KG1 (cell line): ENCODE measurements around the gene TWIST2.

Experiments used
- DNase-seq: peaks from one replicate; lab custom pipeline; 2025; lab: John Stamatoyannopoulos, UW

TWIST2 gene

DNA sequence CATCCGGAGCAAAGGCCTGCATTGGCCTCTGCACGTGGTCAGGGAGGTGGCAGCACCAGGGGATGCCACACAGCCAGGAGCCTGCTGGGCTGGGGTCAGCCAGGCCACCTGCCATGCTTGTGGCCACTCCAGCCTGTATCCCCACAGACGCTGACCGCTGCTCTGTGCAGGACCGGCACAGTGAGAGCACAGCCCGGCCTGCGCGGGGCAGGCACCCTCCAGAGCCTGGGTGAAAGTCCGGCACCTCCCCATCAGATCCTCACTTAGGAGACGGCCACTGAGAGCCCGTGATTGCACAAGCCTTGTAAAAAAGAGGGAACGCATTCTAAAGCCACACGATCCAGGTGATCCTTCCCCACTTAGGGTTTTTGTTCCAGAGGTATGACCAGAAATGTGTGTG, 42.2 kb downstream of the TWIST2 start:
- no peak for DNase-seq

DNA sequence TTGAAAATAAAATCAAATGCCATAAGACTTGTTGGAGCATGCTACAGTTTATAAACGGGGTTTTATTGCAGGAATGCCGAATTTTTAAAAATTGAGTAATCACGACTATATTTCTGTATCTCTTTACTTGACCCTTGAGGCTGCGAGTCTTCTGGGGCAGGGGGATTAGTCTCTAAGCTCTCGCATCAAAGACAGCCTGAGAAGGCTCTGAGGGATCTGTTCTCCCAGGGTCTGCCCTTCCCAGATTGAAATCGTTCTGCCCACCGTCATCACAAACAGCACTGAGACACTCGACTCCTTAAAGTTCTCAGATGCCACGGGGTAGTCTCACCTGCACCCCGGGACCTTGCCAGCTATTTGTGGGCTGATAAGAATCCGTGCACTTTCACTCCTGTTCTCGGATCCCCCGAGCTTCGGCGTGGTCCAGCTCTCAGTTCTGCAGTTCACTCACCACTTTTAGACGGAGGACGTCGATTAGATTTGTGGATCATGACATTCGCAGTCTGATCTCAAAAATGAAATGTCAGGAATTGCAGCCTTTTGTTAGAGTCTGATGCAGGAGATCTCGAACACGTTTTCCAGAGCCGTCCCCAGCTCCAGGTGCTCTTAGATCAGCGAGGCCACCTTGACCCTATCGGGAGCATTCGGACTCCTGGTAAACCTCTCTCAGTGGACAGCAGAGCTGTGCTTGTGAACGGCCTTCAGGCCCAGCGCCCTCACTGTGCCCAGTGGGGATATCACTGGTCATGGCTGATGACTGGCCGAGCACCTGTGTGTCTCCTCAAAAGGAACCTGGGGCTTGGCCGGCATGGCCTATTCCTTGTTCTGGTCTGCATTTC, 43.0 kb downstream of the TWIST2 start:
- no peak for DNase-seq

DNA sequence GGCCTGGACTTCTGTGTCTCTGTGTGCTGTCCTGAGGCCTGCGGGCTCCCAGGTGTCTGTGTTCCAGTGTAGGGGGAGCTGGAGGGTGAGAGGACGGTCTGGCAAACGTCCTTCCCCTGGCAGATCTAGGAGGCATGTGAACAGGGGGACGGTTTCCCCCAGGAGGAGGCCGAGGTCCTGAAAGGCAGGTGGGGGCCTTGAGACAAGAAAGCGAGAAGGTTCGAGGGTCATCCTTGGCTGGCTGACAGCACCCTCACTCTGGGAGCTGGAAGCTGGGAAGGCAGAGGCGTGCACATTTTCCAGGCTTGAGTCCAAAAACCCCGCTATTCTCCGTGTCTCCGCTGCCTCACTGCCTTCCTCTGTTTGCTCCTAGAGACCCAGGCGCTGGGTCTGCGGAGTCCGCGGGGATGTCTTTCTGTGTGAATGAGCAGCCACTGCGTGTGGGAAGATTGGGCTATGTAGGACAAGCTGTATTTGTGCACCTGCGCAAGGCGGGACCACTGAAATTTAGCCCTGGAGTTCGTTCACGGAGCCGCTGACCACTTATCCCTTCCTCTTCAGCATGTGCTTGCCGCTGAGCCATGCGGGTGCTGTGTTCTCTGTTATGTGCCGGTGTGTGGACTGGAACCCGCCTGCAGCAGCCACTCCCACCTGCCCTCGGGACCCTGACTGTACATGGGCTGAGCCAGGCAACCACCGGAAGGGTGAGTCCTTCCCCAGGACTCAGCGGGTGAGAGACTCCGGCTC, 43.7 kb downstream of the TWIST2 start:
- DNase-seq, result no peak

DNA sequence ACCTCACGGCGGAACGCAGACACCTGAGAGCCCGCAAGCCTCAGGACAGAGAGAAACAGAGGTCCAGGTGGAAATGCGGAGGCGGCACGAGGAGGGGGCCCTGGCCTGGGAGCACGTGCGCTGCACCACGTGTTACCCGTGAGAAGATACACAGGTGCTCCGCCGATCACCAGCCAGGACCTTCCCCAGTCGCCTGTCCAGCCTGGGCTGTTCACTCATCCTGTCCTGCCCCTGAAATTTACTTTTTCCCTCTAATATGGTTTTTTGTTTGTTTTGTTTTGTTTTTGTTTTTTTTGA, 44.3 kb downstream of the TWIST2 start:
- DNase-seq, result no peak

DNA sequence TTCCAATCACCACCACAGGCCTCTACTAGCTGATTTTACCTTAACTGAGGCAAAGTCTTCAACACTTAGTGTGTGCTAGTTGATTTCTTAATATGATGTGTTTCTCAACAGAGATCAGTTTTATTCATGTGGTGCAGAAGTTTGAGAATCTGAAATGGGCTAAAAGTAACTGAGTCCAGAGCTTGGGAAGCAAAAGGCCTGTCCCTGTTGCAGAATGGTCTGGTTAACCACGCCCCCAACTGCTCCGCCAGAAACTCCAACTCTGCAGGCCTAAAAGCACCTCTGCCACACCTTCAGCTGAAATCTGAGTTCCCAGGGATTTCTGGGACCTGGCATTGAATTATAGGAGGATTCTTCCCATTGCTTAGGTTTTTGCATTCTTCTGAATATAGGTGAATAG, 44.9 kb downstream of the TWIST2 start:
- DNase-seq, result no peak

DNA sequence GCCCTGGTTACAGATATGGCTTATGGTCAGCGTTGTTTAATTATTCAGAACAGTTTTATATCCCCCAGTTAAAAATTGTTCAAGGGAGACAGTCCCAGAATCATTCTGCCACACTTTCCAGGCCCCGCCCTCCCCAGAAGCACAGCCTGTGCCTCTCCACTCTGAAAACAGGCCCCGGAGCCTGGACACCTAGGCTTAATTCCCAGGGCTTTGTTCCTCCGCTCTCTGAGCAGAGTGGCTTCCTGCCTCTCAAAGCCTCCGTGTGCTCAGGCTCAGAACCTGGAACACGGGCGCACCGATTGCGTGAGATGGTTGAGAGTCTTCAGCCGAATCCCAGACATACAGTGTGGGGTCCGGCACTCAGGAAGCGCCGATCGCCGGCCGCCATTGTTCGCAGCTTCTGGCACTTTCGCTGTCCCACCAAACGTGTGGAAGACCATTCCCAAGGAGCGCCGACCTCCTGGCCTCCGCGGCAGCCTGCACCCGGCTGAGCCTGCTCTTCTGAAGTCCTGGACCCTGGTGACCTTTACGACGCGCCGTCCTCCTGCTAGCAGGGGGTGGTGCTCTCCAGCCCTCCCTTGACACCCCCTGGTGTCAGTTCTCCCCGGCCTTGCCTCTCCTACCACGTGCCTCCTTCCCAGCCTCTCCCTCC, 45.6 kb downstream of the TWIST2 start:
- DNase-seq, result no peak

DNA sequence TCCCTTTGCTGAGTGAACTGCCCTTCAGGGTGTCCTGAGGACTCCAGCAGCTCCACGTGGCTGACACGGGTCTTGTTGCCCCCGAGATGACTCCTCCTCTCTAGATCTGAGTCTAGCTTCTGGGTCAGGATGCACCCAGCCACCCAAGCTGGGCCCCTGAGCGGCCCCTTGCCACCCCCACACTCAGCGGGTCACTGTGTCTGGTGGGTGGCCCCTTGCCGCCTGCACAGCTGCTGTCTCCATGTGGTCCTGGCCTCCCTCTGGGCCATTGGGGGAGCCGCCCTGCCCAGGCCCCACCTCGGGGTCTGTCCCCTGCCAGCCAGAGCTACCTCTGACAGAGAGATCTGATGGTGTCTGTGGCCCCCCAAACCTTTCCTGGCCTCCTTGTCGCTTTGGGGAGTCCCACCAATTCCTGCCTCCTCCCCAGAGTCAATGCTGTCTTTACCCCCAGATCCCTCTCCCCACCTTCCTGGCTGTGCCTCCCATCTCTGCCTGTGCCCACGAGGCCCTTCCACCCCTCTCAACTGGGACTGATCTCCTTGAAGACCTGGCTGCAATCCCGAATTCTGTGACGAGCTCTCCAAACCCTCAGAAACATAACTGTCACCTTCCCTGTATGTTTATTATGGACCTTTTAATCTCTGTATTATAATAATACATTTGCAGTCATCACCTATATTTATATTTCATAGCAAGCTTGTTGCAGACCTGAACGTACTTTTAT, 46.5 kb downstream of the TWIST2 start:
- DNase-seq, result no peak

DNA sequence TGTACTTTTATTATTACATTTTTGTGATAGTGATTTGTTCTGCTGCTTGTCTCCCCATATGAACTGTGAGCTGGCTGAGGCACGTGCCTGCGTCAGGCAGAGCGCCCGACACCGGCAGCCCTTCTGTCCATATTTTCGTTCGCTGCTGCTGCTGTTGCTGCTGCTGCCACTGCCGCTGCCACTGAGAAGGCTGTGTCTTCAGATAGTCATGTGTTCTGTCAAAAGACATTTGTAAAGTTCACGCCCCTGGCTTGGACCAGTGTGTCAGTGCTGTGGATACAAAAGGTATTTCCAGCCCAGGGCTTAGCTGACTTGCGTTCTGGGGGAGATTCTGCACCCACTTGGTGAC, 47.0 kb downstream of the TWIST2 start:
- DNase-seq, result no peak

DNA sequence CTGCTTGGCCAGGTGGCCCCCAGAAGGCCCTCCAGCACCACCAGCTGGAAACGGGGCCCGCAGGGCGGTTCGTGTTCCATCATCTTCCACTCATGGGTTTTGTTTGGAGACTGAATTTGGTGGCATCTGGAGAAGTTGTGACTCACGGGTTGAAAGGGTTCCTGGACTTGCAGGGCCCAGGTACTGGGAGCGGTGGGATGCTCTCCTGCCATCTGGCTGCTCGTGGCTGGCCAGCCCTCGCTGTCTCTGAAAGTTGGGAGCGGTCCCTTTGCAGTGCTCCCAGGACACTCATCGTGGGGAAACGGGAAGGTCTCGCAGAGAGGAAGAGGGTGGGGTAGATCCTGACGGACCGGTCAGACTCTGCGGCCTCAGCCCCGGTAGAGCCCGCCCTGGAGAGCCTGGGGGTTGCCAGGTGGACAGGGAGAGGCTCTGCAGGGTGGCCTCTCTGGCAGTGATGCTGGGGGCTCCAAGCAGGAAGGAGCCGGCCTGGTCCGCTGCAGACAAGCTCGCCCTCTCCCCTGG, 47.5 kb downstream of the TWIST2 start:
- no peak for DNase-seq

DNA sequence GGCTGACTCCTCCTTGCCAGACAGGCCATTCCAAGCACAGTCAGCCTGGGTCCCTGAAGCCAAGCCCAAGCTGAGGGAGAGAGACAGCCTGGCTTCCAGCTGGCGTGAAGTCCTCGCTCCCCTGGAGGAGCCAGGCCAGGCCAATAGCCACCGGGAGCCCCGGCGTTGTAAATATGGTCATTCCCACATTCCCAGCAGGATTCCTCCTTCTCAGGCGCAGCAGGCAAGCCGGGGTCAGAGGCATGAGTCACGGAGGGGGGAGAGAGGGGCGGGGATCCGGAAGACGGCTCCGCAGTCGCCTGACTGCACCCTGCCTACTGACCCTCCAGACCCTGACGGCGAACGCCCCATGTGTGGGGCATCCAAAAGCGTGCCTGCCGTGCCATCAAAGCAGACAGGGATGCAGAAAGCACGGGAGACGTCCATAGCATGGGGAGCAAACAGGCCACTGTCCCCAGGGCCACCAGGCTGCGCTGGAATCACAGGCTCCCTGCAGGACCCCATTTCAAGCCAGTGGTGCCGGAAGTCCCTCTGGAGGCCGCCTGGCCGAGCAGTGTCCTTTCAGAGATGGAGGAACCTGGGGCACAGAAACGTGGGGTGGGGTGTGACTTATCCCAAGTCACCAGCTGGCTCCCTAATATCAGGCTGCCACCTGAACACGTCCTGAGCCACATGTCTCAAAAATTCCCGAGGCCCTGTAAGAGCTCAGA, 48.2 kb downstream of the TWIST2 start:
- DNase-seq, result no peak

DNA sequence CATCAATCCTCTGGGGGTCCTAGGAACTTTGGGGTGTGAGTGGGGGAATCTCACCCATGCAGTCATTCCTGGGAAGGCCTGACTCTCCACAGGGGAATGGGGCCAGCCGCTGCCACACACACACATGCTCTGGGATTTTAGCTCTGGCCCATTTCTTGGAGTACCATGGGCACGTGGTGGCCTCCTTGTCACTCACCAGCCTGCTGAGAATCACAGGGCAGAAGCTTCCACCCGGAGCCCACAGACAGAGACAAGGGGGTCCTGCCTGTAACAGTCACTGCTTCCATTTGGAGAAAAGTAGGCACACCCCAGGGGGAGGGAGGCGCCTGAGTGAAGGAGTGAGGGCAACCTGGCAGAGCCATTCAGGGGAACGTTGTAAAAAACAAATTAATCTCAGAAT, 48.8 kb downstream of the TWIST2 start:
- DNase-seq, result no peak

DNA sequence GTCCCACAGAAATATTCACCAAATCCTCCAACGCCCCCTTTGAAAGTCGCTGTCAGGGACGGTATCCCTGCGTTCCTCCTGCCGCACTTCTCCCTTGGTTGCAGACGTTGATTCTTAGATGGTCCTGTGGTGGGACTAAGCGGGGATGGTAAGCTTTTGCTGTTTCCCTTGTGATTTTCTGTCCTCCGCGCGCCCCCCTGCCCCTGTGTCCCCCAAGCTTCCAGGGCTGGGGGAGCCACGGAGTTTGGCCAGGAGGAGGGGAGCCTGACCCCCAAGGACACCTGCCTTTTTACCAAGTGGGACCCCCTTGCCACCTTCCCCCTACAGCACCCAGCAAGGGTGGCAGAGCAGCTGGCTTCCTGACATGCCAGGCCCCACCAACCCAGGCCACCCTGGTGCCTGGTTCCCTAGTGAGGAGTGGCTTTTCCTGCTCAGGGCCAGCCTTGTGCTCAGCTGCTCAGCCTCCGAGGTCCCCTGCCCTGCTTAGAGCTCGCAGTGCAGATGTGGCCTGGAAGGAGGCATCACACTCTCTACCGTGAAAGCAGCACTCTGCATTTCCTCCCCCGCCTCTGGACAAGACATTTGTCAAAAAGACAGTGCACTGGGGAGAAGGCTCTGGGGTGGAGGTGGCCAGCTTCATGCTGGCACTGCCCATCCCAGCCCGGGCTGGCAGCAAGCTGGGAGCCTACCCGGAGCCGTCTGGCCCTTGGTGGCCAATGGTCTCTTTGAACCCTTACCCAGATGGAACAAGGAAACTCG, 49.4 kb downstream of the TWIST2 start:
- DNase-seq, result no peak

DNA sequence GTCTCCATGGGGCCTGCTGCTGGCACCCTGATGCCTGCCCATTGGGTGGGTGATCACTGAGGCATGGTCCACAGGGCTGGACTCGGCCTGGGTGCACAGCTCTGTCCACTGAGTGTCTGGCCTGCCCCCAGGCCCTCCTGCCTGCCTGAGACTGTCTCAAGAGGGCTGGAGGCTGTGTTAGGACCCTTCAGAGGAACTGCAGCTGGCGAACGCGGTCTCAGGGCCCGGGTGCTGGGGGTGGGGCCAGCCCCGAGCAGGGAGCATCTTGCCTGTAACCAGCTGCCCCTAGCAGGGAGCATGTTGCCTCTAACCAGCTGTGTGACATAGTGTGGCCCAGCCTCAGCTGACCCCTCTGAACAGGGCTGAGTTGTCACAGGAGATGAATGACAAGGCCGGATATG, 50.0 kb downstream of the TWIST2 start:
- no peak for DNase-seq

DNA sequence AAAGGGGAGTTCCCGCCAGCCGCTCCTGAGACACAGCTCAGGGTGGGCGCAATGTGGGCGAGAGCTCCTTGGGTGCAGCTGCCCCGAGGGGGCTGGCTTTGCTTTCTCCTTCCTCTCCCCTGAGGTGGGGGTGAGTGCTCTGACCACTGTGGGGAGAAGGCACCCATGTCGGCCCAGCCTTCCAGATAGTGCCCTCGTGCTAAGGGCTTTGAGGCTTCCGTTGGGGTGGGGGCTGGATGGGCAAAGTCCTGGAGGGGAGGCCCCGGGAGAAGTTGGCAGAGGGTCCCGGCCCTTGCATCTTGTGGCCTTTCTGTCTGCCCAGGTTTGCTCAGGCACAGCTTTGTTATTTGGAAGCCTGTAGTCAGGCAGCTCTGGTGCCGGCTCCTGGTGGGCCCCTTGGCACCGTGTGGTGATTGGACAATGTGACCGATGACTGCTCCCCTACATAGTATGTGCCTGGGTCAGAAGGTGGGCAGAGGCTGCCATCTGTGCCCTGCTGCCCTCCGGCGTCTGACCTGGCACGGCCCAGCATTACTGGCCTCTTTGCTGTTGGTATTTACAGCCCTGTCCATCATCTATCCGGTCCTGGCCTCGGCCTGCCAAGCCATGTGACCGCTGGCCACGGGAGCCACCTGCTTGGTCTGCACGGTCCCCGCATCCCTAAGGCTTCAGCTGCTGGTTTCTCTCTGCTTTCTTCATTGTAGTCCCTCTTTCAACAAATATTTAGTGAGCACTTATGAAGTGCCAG, 50.8 kb downstream of the TWIST2 start:
- no peak for DNase-seq

DNA sequence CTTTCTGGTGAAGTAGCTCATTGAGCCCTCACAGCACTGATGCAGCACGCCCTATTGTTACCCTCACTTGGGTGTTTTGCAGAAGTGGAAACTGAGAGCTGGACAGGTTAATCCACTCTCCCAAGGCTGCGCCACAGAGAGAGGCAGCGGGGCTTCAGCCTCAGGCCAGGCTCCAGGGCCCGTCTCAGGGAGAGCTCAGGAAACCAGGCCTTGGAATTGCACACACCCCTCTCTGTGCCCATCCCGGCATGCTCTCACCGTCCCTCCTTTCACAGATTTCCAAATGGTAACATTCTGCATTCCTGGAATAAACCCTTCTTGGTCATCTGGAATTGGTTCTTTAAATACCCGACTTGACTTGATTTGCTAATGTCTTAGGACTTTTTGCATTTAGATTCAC, 51.5 kb downstream of the TWIST2 start:
- no peak for DNase-seq

DNA sequence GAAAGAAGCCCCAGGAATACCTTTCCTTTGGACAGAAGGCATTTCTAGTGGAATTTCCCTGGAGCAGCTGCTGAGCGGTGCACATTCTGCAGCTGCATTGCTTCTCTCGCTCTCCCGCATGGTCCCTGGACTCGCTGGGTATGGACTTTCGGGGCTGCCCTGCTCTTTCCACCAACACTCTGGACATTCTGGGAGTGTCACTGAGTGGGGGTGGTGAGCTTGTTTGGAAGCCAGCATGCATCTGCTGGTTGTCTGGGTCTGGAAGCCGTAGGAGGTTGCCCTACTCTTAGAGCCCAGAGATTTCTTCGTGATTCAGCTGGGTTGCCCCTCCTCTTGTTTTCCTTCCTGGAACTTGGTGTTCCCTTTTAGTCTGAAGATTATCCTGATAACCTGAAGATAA, 52.6 kb downstream of the TWIST2 start:
- no peak for DNase-seq

DNA sequence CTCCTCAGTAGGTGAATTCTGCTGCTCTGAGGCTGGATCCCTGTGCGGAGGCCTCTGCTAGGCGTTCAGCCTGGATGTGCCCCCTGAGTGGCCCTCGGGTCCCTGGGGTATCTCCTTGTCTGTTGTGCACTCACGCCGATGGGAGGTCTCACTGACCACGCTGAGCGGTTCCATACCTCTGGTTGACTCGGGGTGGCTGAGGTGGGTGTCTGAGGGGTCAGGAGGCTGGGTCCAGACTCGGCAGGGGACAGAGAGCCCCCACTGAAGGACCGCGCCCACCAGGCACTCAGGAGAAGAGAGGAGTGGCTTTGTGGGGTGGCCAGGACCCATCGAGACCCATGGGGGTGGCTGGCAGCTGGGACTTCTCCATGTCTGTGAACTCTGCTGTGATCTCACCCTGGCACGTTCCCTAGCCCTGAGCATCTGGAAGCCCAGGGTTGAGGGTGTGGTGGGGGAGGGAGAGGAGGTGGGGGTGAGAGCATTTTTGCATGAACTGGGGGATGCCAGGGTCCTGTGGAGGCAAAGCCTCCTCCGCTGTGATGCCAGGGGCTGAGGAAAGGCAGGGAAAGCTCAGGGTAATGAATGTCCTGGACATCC, 53.7 kb downstream of the TWIST2 start:
- no peak for DNase-seq

DNA sequence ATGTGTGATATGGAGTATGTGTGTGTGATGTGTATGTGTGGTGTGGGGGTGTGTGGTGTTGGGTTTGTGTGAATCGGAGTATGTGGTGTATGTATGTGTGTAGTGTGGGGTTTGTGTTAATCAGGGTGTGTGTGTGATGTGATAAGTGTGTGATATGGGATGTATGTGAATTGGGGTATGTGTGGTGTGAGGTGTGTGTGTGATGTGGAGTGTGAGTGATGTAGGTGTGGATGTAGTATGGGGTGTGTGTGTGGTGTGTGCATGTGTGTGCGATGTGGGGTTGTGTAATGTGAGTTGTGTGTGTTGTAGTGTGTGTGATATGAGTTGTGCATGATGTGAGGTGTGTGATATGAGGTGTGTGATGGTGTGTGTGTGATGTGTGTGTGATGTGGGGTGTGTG, 54.4 kb downstream of the TWIST2 start:
- DNase-seq, result no peak

DNA sequence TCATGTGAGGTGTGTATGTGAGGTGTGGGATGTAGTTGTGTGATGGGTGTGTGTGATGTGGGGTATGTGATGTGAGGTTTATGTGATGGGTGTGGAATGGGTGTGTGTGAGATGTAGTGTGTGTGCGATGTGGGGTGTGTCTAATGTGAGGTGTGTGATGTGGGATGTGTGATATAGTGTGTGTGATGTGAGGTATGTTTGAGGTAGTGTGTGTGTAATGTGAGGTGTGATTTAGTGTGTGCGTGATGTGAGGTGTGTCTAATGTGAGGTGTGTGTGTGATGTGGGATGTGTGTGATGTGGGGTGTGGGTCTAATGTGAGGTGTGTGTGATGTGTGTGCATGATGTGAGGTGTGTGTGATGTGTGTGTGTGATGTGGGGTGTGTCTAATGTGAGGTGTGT, 55.3 kb downstream of the TWIST2 start:
- DNase-seq, result no peak

DNA sequence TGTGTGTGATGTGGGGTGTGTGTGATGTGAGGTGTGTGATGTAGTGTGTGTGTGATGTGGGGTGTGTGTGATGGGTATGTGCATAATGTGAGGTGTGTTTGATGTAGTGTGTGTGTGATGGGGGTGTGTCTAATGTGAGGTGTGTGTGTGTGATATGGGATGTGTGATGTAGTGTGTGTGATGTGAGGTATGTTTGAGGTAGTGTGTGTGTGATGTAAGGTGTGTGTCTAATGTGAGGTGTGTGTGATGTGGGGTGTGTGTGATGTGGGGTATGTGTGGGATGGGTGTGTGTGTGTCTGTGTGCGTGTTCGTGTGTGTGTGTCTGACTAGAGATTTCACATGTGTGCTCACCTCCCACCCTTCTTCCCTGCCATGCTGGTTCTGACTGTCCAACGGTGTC, 56.3 kb downstream of the TWIST2 start:
- no peak for DNase-seq
